Fibroblast of lung (primary cell): Measurements from ENCODE around the gene KIF5A.

Experiments
- CTCF ChIP-seq, 2 donors: IDR thresholded peaks in 1 of 2; conservative IDR thresholded peaks in 1 of 2; 1 replicate in 1 of 2; 2 replicates in 1 of 2; pipeline ENCODE4 v1.5.1; 2011 to 2012; ENCODE audit warnings: low read length in 2 of 2, control low read depth in 1 of 2, inconsistent platforms in 1 of 2, low read depth in 1 of 2, mild to moderate bottlenecking in 1 of 2
- EZH2 ChIP-seq: IDR thresholded peaks from 2 replicates; pipeline ENCODE4 v1.5.1; 2012; ENCODE audit warnings: low read length, control low read depth, mild to moderate bottlenecking; ENCODE audit errors: missing control alignments

GRCh38 chr12:57525615-57526383, 24.0 kb upstream of the KIF5A start:
- TF ChIP-seq CTCF (conservative IDR thresholded peaks at IDR 0.05 in 1 of 2, IDR thresholded peaks at IDR 0.05 in 1 of 2; ENCODE audit: low read depth in 1 of 2, low read length in 2 of 2), result no peak
- no peak for TF ChIP-seq EZH2
